Measurements from ENCODE around the gene PLPPR3.
"Not testable (repeated sequence)": the region's sequence is repeated elsewhere in the genome, so short reads cannot be mapped to it uniquely, and the experiment has no call there.

The PLPPR3 gene

DNA sequence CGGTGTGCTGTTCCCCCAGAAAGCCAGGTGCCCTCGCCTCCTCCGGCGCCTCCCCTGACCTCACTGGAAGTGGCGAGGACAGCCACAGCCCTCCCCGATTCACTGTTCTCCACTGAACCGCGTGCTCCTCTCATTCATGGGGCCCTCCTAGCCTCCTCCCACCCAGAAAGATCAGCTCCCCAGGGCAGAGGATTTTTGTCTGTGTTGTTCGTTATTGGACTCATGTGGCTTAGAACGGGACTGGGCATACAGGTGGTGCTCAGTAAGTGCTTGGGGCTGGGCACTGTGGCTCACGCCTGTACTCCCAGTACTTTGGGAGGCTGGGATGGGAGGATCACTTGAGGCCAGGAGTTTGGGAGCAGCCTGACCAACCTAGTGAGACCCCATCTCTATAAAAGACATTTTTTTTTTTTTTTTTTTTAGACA is 22.8 kb upstream of the PLPPR3 start:
- no peaks in the 10 kb centered on the region for H3K36me3 Mint-ChIP-seq (ENCODE audit: low read depth)
- peak overlapping the region; percentile 54 for H3K4me3 Mint-ChIP-seq
- H3K27me3 Mint-ChIP-seq (ENCODE audit: low read depth, poor library complexity) = peaks cover 47% of the 10 kb centered on the region
- TF ChIP-seq, protein P1, sequence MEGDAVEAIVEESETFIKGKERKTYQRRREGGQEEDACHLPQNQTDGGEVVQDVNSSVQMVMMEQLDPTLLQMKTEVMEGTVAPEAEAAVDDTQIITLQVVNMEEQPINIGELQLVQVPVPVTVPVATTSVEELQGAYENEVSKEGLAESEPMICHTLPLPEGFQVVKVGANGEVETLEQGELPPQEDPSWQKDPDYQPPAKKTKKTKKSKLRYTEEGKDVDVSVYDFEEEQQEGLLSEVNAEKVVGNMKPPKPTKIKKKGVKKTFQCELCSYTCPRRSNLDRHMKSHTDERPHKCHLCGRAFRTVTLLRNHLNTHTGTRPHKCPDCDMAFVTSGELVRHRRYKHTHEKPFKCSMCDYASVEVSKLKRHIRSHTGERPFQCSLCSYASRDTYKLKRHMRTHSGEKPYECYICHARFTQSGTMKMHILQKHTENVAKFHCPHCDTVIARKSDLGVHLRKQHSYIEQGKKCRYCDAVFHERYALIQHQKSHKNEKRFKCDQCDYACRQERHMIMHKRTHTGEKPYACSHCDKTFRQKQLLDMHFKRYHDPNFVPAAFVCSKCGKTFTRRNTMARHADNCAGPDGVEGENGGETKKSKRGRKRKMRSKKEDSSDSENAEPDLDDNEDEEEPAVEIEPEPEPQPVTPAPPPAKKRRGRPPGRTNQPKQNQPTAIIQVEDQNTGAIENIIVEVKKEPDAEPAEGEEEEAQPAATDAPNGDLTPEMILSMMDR (IDR thresholded peaks at IDR 0.05) = no peak
- H3K4me1 Mint-ChIP-seq = peaks cover 33% of the 10 kb centered on the region
- H3K27ac Mint-ChIP-seq = no peak overlapping the region
- DNase-seq = no peak
- no peaks in the 10 kb centered on the region for H3K9me3 Mint-ChIP-seq

- Mint-ChIP-seq H3K4me1 (peaks cover 33% of the 10 kb centered on the region), H3K27ac (no peak overlapping the region), H3K4me3 (peak overlapping the region; percentile 54), H3K9me3 (no peaks in the 10 kb centered on the region), H3K36me3 (ENCODE audit: low read depth) (no peaks in the 10 kb centered on the region), H3K27me3 (ENCODE audit: low read depth, poor library complexity) (peaks cover 42% of the 10 kb centered on the region)
- DNase-seq = no peak
- TF ChIP-seq, protein P1 (IDR thresholded peaks at IDR 0.05) = no peak
These were observed 22.2 kb upstream of the PLPPR3 start for GRCh38 chr19:843836-844545.

DNA sequence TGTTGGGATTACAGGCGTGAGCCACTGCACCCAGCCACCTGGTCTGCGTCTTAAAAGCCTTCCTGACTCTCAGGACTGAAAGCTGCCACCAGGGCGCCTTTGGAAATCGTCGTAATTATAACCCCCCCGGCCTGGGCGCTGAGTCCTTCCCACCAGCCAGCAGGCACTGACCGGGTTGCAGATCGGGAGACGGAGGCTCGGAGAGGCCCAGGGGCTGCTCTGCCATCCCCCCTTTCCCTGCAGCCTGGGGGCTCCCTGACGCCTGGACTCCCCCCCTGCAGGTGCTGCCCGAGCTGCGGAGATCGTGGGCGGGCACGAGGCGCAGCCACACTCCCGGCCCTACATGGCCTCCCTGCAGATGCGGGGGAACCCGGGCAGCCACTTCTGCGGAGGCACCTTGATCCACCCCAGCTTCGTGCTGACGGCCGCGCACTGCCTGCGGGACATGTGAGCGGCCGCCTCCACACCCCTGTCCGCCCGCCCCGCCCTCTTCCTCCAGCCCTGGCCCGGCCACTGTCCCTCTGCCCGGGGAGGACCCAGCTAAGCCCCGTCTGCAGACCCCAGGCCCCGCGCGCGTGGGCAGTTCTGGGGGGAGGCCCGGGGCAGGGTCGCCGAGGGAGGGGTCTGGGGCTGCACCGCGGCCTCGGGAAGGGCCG is 21.6 kb upstream of the PLPPR3 start:
- peak overlapping the region; percentile 42 for H3K4me3 Mint-ChIP-seq
- peaks cover 31% of the 10 kb centered on the region for H3K4me1 Mint-ChIP-seq
- peaks cover 37% of the 10 kb centered on the region for H3K27me3 Mint-ChIP-seq (ENCODE audit: low read depth, poor library complexity)
- H3K9me3 Mint-ChIP-seq = no peaks in the 10 kb centered on the region
- peak; percentile 76 for DNase-seq
- TF ChIP-seq, protein P1 (IDR thresholded peaks at IDR 0.05) = no peak
- H3K27ac Mint-ChIP-seq = no peak overlapping the region
- no peaks in the 10 kb centered on the region for H3K36me3 Mint-ChIP-seq (ENCODE audit: low read depth)

GRCh38 chr19:842802-843179 is 21.0 kb upstream of the PLPPR3 start:
- H3K27ac Mint-ChIP-seq; DNase-seq; H3K9me3 Mint-ChIP-seq; H3K36me3 Mint-ChIP-seq (ENCODE audit: low read depth): not testable (repeated sequence)
- H3K4me1 Mint-ChIP-seq = peaks cover 25% of the 10 kb centered on the region
- H3K4me3 Mint-ChIP-seq = peak overlapping the region; percentile 42
- H3K27me3 Mint-ChIP-seq (ENCODE audit: low read depth, poor library complexity) = peaks cover 37% of the 10 kb centered on the region

- Mint-ChIP-seq H3K4me1 (peaks cover 19% of the 10 kb centered on the region), H3K27ac (no peak within 1 kb of the TSS), H3K4me3 (peak within 1 kb of the TSS; percentile 45), H3K27me3 (ENCODE audit: low read depth, poor library complexity) (peaks cover 40% of the 10 kb centered on the region), H3K9me3 (no peaks in the 10 kb centered on the region), H3K36me3 (ENCODE audit: low read depth) (no peaks in the 10 kb centered on the region)
- DNase-seq = no peak
- TF ChIP-seq, protein P1 (IDR thresholded peaks at IDR 0.05) = no peak
These were observed 18.9 kb upstream of the PLPPR3 start, which contains the start of gene PRTN3 for GRCh38 chr19:840519-841206. Gene PRTN3, plus strand, starts transcription at chr19:840999. Its CDS starts 10 bp downstream, at chr19:841009.

DNA sequence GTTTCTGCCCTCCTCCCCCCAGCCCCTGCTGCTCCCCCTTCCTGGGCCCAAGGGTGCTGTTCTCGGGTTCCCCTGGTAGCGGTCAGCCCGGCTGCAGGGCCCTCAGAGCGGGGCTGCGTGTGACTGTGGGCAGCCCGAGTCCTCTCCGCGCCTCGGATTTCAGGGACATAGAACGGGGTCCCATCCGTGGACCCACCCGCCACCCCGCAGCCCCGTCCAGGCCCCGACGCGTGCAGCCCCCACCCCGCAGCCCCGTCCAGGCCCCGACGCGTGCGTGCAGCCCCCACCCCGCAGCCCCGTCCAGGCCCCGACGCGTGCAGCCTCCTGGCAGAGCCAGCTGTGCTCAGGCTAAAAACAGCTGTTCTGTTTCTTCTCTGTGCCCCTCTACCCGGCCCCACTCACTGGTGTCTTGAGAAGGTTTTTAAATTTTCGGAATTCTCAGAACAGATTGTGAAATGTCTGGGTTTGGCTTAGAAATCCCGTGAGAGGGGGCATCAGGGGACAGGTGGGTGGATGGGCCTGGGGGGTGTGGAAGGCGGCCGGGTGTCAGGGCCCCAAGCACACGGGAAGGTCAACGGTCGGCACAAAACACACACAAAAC is 13.6 kb upstream of the PLPPR3 start:
- Mint-ChIP-seq H3K36me3 (ENCODE audit: low read depth) (no peaks in the 10 kb centered on the region), H3K4me1 (peaks cover 14% of the 10 kb centered on the region), H3K9me3 (no peaks in the 10 kb centered on the region), H3K27ac (no peak overlapping the region), H3K4me3 (no peak overlapping the region), H3K27me3 (ENCODE audit: low read depth, poor library complexity) (peaks cover 8% of the 10 kb centered on the region)
- TF ChIP-seq, protein P1 (IDR thresholded peaks at IDR 0.05) = no peak
- no peak for DNase-seq

All from nephron progenitor cell (in vitro differentiated cells).